Duodenal mucosa (tissue), 2 donors: ENCODE results near the gene ADAMTS15.

Source experiments
- H3K27ac ChIP-seq: one replicate; pipeline ENCODE4 v1.7.0; 2013; ENCODE audit warnings: low read depth, low read length
- H3K27me3 ChIP-seq, 2 donors: one replicate each; pipeline ENCODE4 v1.7.0; 2013; ENCODE audit warnings: low read length in 2 of 2, control low read depth in 1 of 2; ENCODE audit not compliant: insufficient read depth in 2 of 2, control insufficient read depth in 1 of 2
- H3K36me3 ChIP-seq, 2 donors: one replicate each; pipeline ENCODE4 v1.7.0; 2013; ENCODE audit warnings: low read length in 2 of 2, control low read depth in 1 of 2; ENCODE audit not compliant: insufficient read depth in 2 of 2, control insufficient read depth in 1 of 2
- H3K4me1 ChIP-seq, 2 donors: one replicate each; pipeline ENCODE4 v1.7.0; 2013; ENCODE audit warnings: low read length in 2 of 2, control low read depth in 1 of 2; ENCODE audit not compliant: insufficient read depth in 2 of 2, control insufficient read depth in 1 of 2
- H3K4me3 ChIP-seq, 2 donors: one replicate each; pipeline ENCODE4 v1.7.0; 2013; ENCODE audit warnings: low read length in 2 of 2, low read depth in 1 of 2
- H3K9ac ChIP-seq, 2 donors: one replicate each; pipeline ENCODE4 v1.7.0; 2013; ENCODE audit warnings: low read length in 2 of 2, low read depth in 1 of 2
- H3K9me3 ChIP-seq, 2 donors: one replicate each; pipeline ENCODE4 v1.7.0; 2013; ENCODE audit warnings: low read length in 2 of 2, control low read depth in 1 of 2; ENCODE audit not compliant: control insufficient read depth in 1 of 2

ADAMTS15 gene

GRCh38 chr11:130448039-130448415 is 418 bp upstream of the ADAMTS15 start:
- no peaks in the 10 kb centered on the region for H3K9me3 ChIP-seq
- no peaks in the 10 kb centered on the region for H3K36me3 ChIP-seq
- no peak overlapping the region for H3K27ac ChIP-seq
- peak overlapping the region; percentile 63 to 75 for H3K4me3 ChIP-seq
- peaks cover 5 to 17% of the 10 kb centered on the region in 2 donors for H3K27me3 ChIP-seq
- H3K4me1 ChIP-seq, result peaks cover 17 to 28% of the 10 kb centered on the region in 2 donors
- H3K9ac ChIP-seq, result no peak overlapping the region

GRCh38 chr11:130449310-130449990 is 1.0 kb downstream of the ADAMTS15 start:
- Histone ChIP-seq H3K4me3 (peak overlapping the region; percentile 63 to 75), H3K27me3 (peaks cover 5 to 17% of the 10 kb centered on the region in 2 donors), H3K4me1 (peaks cover 17 to 28% of the 10 kb centered on the region in 2 donors), H3K36me3 (no peaks in the 10 kb centered on the region), H3K27ac (no peak overlapping the region), H3K9me3 (no peaks in the 10 kb centered on the region), H3K9ac (peak overlapping the region in 1 of 2 donors; percentile 11)

GRCh38 chr11:130449996-130450769 is 1.7 kb downstream of the ADAMTS15 start:
- Histone ChIP-seq H3K27ac (no peak overlapping the region), H3K4me3 (peak overlapping the region; percentile 63 to 75), H3K9ac (no peak overlapping the region), H3K36me3 (no peaks in the 10 kb centered on the region), H3K9me3 (no peaks in the 10 kb centered on the region), H3K4me1 (peaks cover 17 to 28% of the 10 kb centered on the region in 2 donors), H3K27me3 (peaks cover 5 to 17% of the 10 kb centered on the region in 2 donors)

- H3K27ac ChIP-seq, result no peak overlapping the region
- H3K4me3 ChIP-seq, result no peak overlapping the region
- peaks cover 21 to 35% of the 10 kb centered on the region in 2 donors for H3K4me1 ChIP-seq
- H3K27me3 ChIP-seq, result peaks cover 5 to 17% of the 10 kb centered on the region in 2 donors
- H3K9ac ChIP-seq, result no peak overlapping the region
- no peaks in the 10 kb centered on the region for H3K9me3 ChIP-seq
- no peaks in the 10 kb centered on the region for H3K36me3 ChIP-seq
These were observed 3.0 kb downstream of the ADAMTS15 start for GRCh38 chr11:130451231-130452019.

- H3K27ac ChIP-seq, result no peak overlapping the region
- H3K9ac ChIP-seq, result no peak overlapping the region
- H3K4me1 ChIP-seq, result peaks cover 22 to 36% of the 10 kb centered on the region in 2 donors
- H3K4me3 ChIP-seq, result no peak overlapping the region
- H3K36me3 ChIP-seq, result no peaks in the 10 kb centered on the region
- H3K9me3 ChIP-seq, result no peaks in the 10 kb centered on the region
- peaks cover 5 to 17% of the 10 kb centered on the region in 2 donors for H3K27me3 ChIP-seq
These were observed 3.7 kb downstream of the ADAMTS15 start for GRCh38 chr11:130452176-130452575.

GRCh38 chr11:130452940-130453339 is 4.5 kb downstream of the ADAMTS15 start:
- Histone ChIP-seq H3K27ac (no peak overlapping the region), H3K27me3 (peaks cover 5 to 17% of the 10 kb centered on the region in 2 donors), H3K9me3 (no peaks in the 10 kb centered on the region), H3K4me1 (peaks cover 22 to 43% of the 10 kb centered on the region in 2 donors), H3K36me3 (no peaks in the 10 kb centered on the region), H3K4me3 (no peak overlapping the region), H3K9ac (no peak overlapping the region)

GRCh38 chr11:130454491-130455252 is 6.2 kb downstream of the ADAMTS15 start:
- Histone ChIP-seq H3K9ac (no peak overlapping the region), H3K4me3 (no peak overlapping the region), H3K27ac (no peak overlapping the region), H3K4me1 (peaks cover 20 to 29% of the 10 kb centered on the region in 2 donors), H3K27me3 (peaks cover 2 to 7% of the 10 kb centered on the region in 2 donors), H3K36me3 (no peaks in the 10 kb centered on the region), H3K9me3 (no peaks in the 10 kb centered on the region)

- Histone ChIP-seq H3K9ac (no peak overlapping the region), H3K4me3 (no peak overlapping the region), H3K9me3 (no peaks in the 10 kb centered on the region), H3K4me1 (peaks cover 17 to 22% of the 10 kb centered on the region in 2 donors), H3K27ac (no peak overlapping the region), H3K36me3 (no peaks in the 10 kb centered on the region), H3K27me3 (no peaks in the 10 kb centered on the region)
These were observed 7.2 kb downstream of the ADAMTS15 start for GRCh38 chr11:130455483-130456127.

GRCh38 chr11:130456286-130456685 is 7.8 kb downstream of the ADAMTS15 start:
- Histone ChIP-seq H3K27me3 (no peaks in the 10 kb centered on the region), H3K4me3 (no peak overlapping the region), H3K4me1 (peaks cover 12 to 17% of the 10 kb centered on the region in 2 donors), H3K9me3 (no peaks in the 10 kb centered on the region), H3K9ac (no peak overlapping the region), H3K36me3 (peaks cover 0 to 1% of the 10 kb centered on the region in 2 donors), H3K27ac (no peak overlapping the region)
